ENCODE data around the gene HSPA5. TPM values are rescaled to one million over a fixed set of nuclear protein-coding genes. Genes with fewer than 3 reads are reported as not detected.
A peak's percentile ranks its signal among the peaks of the same experiment; 100 is the strongest.
"Not testable (repeated sequence)": the region's sequence is repeated elsewhere in the genome, so short reads cannot be mapped to it uniquely, and the experiment has no call there.

The HSPA5 gene
- total RNA-seq, 1 experiment from 2014 or later = 357 TPM

DNA sequence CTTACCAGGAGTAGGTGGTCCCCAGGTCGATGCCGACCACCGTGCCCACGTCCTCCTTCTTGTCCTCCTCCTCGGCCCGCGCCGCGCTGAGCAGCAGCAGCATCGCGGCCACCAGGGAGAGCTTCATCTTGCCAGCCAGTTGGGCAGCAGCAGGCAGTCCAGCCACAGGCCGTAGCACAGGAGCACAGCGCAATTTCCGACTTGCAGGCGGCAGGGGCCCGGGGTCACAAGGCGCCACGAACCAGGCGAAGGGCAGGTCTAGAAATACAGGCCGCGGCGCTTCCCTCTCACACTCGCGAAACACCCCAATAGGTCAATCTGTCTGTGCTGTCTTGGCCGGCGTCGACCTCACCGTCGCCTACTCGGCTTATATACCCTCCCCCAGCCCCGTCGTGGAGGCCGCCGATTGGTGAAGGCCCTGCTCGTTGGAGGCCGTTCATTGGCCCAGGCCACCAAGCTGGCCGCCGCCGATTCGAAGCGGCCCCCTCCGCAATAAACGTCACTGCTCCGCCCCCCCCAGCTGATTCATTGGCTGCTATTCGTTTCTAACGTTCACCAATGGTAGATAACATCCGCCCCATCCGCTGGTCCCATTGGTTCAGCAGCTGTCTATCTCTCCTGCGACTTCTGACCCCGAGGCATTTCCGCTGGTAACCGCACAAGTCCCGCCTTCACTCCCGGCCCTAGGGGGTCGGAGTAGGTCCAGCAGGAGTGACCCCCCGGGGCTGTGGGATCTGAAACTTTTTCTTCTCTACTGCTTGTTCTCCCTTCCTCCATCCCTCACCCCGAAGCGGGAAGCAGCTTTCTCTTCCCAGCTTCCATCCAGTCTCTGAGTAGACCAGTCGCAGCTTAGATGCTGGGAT lies at the start of gene HSPA5 (continued):
- TF ChIP-seq RORB (CRISPR knock-in tag; IDR thresholded peaks at IDR 0.05) (no peak), ZNF317 (CRISPR knock-in tag; IDR thresholded peaks at IDR 0.05; ENCODE audit: borderline replicate concordance, low read depth) (no peak), NFYB (CRISPR knock-in tag; conservative IDR thresholded peaks at IDR 0.05; ENCODE audit: low read depth) (peak; percentile 98), PRRX2 (CRISPR knock-in tag; IDR thresholded peaks at IDR 0.05) (peak; percentile 52; the same call in 1 of the 2 replicates), FOXP1 (CRISPR knock-in tag; IDR thresholded peaks at IDR 0.05; ENCODE audit: borderline replicate concordance) (peak; percentile 64)

DNA sequence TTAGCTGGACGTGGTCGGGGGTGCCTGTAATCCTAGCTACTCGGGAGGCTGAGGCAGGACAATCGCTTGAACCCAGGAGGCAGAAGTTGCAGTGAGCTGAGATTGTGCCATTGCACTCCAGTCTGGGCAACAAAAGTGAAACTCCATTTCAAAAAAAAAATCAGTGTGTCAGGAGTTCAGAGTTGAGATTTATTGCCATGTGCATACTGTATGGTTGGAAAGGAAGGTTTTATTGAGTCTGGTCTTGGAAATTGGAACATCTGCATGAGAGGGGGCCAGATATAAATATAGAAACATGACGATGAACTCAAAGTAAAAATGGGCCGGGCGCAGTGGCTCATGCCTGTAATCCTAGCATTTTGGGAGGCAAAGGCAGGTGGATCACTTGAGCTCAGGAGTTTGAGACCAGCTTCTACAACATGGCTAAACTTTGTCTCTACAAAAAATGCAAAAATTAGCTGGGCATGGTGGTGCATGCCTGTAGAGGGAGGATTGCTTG lies 45.8 kb upstream of the HSPA5 start:
- CTCF ChIA-PET; H3K27me3 Mint-ChIP-seq (ENCODE audit: low read depth); H3K4me3 Mint-ChIP-seq; H3K4me1 Mint-ChIP-seq; ATAC-seq; DNase-seq (ENCODE audit: low spot score); H3K27ac Mint-ChIP-seq; H3K36me3 Mint-ChIP-seq; H3K9me3 Mint-ChIP-seq: not testable (repeated sequence)
- POLR2A ChIA-PET = interaction anchor here (0.6 kb wide), 2 partner anchors 39 to 128 kb away, joined by 4 to 14 read pairs; no protein-coding TSS in a partner anchor

GRCh38 chr9:125284855-125285254 lies 43.7 kb upstream of the HSPA5 start:
- CTCF ChIA-PET = no interaction called here
- Mint-ChIP-seq H3K4me1 (no peaks in the 10 kb centered on the region), H3K27ac (no peak overlapping the region), H3K36me3 (no peaks in the 10 kb centered on the region), H3K9me3 (no peaks in the 10 kb centered on the region), H3K4me3 (no peak overlapping the region), H3K27me3 (ENCODE audit: low read depth) (no peaks in the 10 kb centered on the region)
- no peak for DNase-seq (ENCODE audit: low spot score)
- ATAC-seq = no peak
- TF ChIP-seq CBFB (CRISPR knock-in tag; IDR thresholded peaks at IDR 0.05; ENCODE audit: low read depth) = no peak
- no peak for TF ChIP-seq PREB (CRISPR knock-in tag; IDR thresholded peaks at IDR 0.05; ENCODE audit: borderline replicate concordance)
- no peak for TF ChIP-seq ZNF281 (CRISPR knock-in tag; IDR thresholded peaks at IDR 0.05)
- no peak for TF ChIP-seq SMAD3 (CRISPR knock-in tag; IDR thresholded peaks at IDR 0.05; ENCODE audit: borderline replicate concordance)
- TF ChIP-seq CREM (CRISPR knock-in tag; IDR thresholded peaks at IDR 0.05) = no peak
- TF ChIP-seq NR1H2 (CRISPR knock-in tag; IDR thresholded peaks at IDR 0.05) = no peak
- TF ChIP-seq MAX (CRISPR knock-in tag; IDR thresholded peaks at IDR 0.05) = no peak
- no peak for TF ChIP-seq ZBTB21 (CRISPR knock-in tag; IDR thresholded peaks at IDR 0.05; ENCODE audit: borderline replicate concordance)
- no peak for TF ChIP-seq ATF1 (CRISPR knock-in tag; IDR thresholded peaks at IDR 0.05)
- TF ChIP-seq, protein P1, sequence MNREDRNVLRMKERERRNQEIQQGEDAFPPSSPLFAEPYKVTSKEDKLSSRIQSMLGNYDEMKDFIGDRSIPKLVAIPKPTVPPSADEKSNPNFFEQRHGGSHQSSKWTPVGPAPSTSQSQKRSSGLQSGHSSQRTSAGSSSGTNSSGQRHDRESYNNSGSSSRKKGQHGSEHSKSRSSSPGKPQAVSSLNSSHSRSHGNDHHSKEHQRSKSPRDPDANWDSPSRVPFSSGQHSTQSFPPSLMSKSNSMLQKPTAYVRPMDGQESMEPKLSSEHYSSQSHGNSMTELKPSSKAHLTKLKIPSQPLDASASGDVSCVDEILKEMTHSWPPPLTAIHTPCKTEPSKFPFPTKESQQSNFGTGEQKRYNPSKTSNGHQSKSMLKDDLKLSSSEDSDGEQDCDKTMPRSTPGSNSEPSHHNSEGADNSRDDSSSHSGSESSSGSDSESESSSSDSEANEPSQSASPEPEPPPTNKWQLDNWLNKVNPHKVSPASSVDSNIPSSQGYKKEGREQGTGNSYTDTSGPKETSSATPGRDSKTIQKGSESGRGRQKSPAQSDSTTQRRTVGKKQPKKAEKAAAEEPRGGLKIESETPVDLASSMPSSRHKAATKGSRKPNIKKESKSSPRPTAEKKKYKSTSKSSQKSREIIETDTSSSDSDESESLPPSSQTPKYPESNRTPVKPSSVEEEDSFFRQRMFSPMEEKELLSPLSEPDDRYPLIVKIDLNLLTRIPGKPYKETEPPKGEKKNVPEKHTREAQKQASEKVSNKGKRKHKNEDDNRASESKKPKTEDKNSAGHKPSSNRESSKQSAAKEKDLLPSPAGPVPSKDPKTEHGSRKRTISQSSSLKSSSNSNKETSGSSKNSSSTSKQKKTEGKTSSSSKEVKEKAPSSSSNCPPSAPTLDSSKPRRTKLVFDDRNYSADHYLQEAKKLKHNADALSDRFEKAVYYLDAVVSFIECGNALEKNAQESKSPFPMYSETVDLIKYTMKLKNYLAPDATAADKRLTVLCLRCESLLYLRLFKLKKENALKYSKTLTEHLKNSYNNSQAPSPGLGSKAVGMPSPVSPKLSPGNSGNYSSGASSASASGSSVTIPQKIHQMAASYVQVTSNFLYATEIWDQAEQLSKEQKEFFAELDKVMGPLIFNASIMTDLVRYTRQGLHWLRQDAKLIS (CRISPR knock-in tag; IDR thresholded peaks at IDR 0.05; ENCODE audit: borderline replicate concordance) = no peak
- TF ChIP-seq TEAD4 (CRISPR knock-in tag; IDR thresholded peaks at IDR 0.05) = no peak
- TF ChIP-seq ZNF416 (CRISPR knock-in tag; IDR thresholded peaks at IDR 0.05) = no peak
- TF ChIP-seq MLX (CRISPR knock-in tag; IDR thresholded peaks at IDR 0.05) = no peak
- TF ChIP-seq ZNF138 (CRISPR knock-in tag; conservative IDR thresholded peaks at IDR 0.05) = no peak
- no peak for TF ChIP-seq GABPB1 (CRISPR knock-in tag; IDR thresholded peaks at IDR 0.05)
- no peak for TF ChIP-seq RELA (CRISPR knock-in tag; IDR thresholded peaks at IDR 0.05; ENCODE audit: borderline replicate concordance)
- no peak for TF ChIP-seq HMGXB4 (CRISPR knock-in tag; IDR thresholded peaks at IDR 0.05)
- POLR2A ChIA-PET = no interaction called here
